Measurements from ENCODE around the gene PRR35. TPM values are rescaled to one million over a fixed set of nuclear protein-coding genes. Genes with fewer than 3 reads are reported as not detected.

The PRR35 gene
- total RNA-seq, 3 donors from 2014 or later: 0.08 to 0.11 (median 0.10) TPM

DNA sequence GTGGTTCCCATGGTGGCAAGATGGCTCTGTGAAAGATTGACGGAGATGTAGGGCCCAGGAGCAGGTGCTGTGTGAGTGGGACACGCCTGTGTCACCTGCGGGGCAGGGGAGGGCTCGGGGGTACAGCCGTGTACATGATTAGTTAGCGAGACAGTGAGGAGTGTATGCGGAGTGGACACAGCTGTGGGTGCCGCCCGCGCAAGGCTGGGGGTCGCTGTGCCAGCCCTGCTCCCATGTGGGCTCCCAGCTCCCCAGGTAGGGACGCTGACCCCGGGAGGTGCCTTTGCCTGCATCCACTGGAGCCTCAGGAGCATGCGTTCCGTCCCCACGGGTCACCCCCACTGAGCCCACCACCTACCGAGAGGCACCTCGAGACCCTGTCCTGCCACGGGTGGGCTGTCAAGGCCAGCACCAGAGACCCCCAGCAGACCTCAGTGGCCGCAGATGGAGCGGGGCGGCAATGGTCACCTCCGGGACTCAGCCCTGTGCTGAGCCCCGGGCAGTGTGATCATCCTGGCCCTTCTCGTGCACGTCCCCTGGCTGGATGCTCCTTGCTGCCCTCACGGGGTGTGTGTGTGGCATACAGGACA is 25.2 kb upstream of the PRR35 start:
- H3K27me3 Mint-ChIP-seq (ENCODE audit: low read depth): no peaks in the 10 kb centered on the region

GRCh38 chr16:535446-536405 is 24.5 kb upstream of the PRR35 start:
- Mint-ChIP-seq H3K36me3 (ENCODE audit: insufficient read depth) (peaks cover 4% of the 10 kb centered on the region), H3K9me3 (no peaks in the 10 kb centered on the region), H3K4me3 (no peak overlapping the region), H3K27me3 (ENCODE audit: low read depth) (no peaks in the 10 kb centered on the region), H3K4me1 (ENCODE audit: low read depth) (peaks cover 2% of the 10 kb centered on the region)
- DNase-seq (no peak), ATAC-seq (peak; percentile 27 to 37)

More for the DNA sequence above, 25.2 kb upstream of the PRR35 start:
- Mint-ChIP-seq H3K36me3 (ENCODE audit: insufficient read depth) (peaks cover 6% of the 10 kb centered on the region), H3K9me3 (no peaks in the 10 kb centered on the region), H3K4me3 (no peak overlapping the region), H3K4me1 (ENCODE audit: low read depth) (peaks cover 8% of the 10 kb centered on the region)
- no peak for DNase-seq
- ATAC-seq: no peak

DNA sequence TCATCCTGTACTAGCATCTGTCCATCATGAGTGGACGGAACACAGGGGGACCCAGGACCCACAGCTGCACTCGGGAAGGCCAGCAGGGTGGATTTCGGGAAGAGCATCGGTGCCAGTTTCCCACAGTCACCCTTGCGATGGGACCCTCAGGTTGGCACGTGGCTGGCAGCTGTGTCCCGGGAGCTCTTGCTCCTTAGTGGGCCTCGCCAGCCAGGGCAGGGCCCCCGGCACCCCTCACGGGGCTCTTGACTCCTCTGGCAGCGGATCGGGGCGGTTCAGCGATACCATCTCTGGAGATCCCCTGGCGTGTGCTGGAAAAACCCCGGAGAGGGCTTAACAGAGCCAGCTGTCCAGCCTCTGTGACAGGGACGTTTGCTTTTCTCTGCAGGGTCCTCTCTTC is 23.4 kb upstream of the PRR35 start:
- DNase-seq (no peak), ATAC-seq (no peak)
- H3K4me1 Mint-ChIP-seq (ENCODE audit: low read depth): peaks cover 2% of the 10 kb centered on the region
- no peaks in the 10 kb centered on the region for H3K9me3 Mint-ChIP-seq
- H3K36me3 Mint-ChIP-seq (ENCODE audit: insufficient read depth): peaks cover 4% of the 10 kb centered on the region
- H3K4me3 Mint-ChIP-seq: no peak overlapping the region
- no peaks in the 10 kb centered on the region for H3K27me3 Mint-ChIP-seq (ENCODE audit: low read depth)

DNA sequence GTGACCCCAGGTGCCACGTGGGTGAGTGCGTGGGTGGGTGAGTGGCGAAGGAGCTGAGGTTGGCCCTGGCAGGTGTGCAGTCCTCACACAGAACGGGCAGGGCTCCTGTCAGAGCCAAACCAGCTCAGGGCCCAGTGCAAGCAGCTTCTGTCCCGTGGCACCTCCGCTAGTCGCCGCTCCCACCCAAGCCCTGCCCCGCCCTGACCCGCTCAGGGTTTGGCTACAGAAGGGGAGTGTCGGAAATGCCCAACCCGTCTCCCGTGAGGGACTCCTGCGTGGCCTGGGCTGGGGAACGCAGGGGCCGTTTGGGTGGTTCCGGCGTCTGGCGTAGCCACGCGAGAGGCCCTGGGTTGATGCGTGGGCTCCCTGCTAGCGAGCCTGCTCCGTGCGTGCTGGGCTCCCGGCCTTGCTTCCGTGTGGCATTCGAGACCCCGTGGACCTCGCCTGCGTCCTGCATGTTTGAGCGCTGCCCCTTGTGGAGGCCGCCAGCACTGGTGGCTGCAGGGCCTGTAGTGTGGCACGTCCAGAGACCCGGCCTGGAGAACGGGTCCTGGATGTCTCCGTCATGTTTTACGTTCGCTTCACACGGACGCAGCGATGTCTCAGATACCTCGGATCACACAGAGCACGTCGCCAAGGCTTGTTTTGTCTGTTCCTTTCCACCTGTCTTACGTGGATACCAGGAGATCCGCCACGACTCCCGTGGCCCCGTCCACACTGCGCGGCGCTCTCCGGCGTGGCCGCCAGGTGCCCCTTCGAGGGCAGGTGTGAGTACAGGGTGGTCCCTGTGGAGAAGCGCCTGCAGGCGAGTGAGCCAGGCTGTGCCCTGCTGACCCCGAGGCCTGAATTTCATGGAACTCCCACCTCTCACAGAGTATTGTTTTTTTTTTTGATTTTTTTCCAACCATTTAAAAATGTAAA is 22.5 kb upstream of the PRR35 start:
- no peaks in the 10 kb centered on the region for H3K27me3 Mint-ChIP-seq (ENCODE audit: low read depth)
- no peak overlapping the region for H3K4me3 Mint-ChIP-seq
- DNase-seq (no peak), ATAC-seq (no peak)
- H3K4me1 Mint-ChIP-seq (ENCODE audit: low read depth): peaks cover 2% of the 10 kb centered on the region
- peaks cover 4% of the 10 kb centered on the region for H3K36me3 Mint-ChIP-seq (ENCODE audit: insufficient read depth)
- H3K9me3 Mint-ChIP-seq: no peaks in the 10 kb centered on the region

GRCh38 chr16:539901-540530 is 20.2 kb upstream of the PRR35 start:
- Mint-ChIP-seq H3K4me1 (ENCODE audit: low read depth) (peaks cover 2% of the 10 kb centered on the region), H3K4me3 (no peak overlapping the region), H3K36me3 (ENCODE audit: insufficient read depth) (peaks cover 4% of the 10 kb centered on the region), H3K9me3 (no peaks in the 10 kb centered on the region), H3K27me3 (ENCODE audit: low read depth) (no peaks in the 10 kb centered on the region)
- no peak for DNase-seq
- no peak for ATAC-seq

GRCh38 chr16:540645-541340 is 19.4 kb upstream of the PRR35 start:
- H3K9me3 Mint-ChIP-seq: no peaks in the 10 kb centered on the region
- no peak overlapping the region for H3K4me3 Mint-ChIP-seq
- H3K36me3 Mint-ChIP-seq (ENCODE audit: insufficient read depth): peaks cover 5% of the 10 kb centered on the region
- DNase-seq (no peak), ATAC-seq (no peak)
- no peaks in the 10 kb centered on the region for H3K27me3 Mint-ChIP-seq (ENCODE audit: low read depth)
- H3K4me1 Mint-ChIP-seq (ENCODE audit: low read depth): peaks cover 2% of the 10 kb centered on the region

DNA sequence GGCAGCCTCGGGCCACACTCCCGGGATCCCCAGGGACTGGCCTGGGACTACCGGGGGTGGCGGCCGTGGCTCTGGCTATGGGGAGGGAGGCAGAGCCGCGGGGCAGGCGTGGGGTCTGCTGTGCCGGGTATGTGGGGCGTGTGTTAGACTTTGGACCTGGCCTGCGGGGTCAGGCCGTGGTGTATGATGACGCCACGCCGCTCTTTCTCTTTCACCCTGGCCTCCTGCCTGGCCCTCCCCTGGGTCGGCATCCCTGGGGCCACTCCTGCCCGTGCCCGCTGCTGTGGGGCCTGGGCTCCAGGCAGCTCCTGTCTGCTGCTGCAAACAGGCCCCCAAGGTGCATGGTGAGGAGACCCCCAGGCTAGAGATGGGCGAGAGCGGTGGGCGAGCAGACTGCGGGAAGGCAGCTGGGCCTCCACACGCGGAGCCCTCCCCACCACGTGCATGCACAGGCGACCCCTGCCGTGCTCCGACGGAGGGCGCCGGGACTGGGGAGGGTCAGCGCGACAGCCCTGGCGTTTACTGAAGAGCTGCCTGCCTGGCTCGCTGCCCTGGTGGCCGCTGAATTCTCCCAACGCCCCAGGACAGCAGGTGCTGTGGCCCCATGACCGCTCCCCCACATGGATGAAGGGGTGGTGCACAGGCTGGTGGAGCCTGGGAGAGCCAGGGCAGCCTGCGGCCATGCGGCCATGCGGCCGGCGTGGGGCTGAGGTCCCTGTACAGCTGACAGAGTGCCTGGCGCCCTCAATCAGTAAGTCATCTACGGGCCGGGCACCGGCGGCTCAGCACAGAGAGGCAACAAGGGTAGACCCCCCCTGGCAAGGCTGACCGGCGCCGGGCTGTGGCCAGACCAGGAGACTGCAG is 16.7 kb upstream of the PRR35 start:
- H3K4me1 Mint-ChIP-seq (ENCODE audit: low read depth): peaks cover 2% of the 10 kb centered on the region
- DNase-seq (no peak), ATAC-seq (no peak)
- H3K36me3 Mint-ChIP-seq (ENCODE audit: insufficient read depth): peaks cover 5% of the 10 kb centered on the region
- no peaks in the 10 kb centered on the region for H3K9me3 Mint-ChIP-seq
- H3K4me3 Mint-ChIP-seq: no peak overlapping the region
- no peaks in the 10 kb centered on the region for H3K27me3 Mint-ChIP-seq (ENCODE audit: low read depth)

- peaks cover 1% of the 10 kb centered on the region for H3K36me3 Mint-ChIP-seq (ENCODE audit: insufficient read depth)
Observed at GRCh38 chr16:544517-544916, 15.7 kb upstream of the PRR35 start.

DNA sequence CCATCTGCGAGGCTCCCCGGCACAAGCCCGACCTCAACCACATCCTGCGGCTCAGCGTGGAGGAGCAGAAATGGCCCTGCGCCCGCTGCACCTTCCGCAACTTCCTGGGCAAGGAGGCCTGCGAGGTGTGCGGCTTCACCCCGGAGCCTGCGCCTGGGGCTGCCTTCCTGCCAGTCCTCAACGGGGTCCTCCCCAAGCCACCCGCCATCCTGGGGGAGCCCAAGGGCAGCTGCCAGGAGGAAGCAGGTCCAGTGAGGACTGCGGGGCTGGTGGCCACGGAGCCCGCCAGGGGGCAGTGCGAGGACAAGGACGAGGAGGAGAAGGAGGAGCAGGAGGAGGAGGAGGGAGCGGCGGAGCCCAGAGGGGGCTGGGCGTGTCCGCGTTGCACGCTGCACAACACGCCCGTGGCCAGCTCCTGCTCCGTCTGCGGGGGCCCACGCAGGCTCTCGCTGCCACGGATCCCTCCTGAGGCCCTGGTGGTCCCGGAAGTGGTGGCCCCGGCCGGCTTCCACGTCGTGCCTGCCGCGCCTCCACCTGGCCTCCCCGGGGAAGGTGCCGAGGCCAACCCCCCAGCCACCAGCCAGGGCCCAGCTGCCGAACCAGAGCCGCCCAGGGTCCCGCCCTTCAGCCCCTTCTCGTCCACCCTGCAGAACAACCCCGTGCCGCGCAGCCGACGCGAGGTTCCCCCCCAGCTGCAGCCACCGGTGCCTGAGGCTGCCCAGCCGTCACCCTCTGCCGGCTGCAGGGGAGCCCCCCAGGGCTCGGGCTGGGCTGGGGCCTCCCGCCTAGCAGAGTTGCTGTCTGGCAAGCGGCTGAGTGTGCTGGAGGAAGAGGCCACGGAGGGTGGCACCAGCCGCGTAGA is 13.1 kb upstream of the PRR35 start:
- ATAC-seq (peak; percentile 58 to 68), DNase-seq (peak; percentile 48)
- peaks cover 1% of the 10 kb centered on the region for H3K36me3 Mint-ChIP-seq (ENCODE audit: insufficient read depth)
- no peaks in the 10 kb centered on the region for H3K27me3 Mint-ChIP-seq (ENCODE audit: low read depth)
- H3K4me3 Mint-ChIP-seq: no peak overlapping the region
- H3K9me3 Mint-ChIP-seq: no peaks in the 10 kb centered on the region
- H3K4me1 Mint-ChIP-seq (ENCODE audit: low read depth): no peaks in the 10 kb centered on the region

More at GRCh38 chr16:544517-544916, 15.7 kb upstream of the PRR35 start:
- no peak overlapping the region for H3K4me3 Mint-ChIP-seq
- H3K4me1 Mint-ChIP-seq (ENCODE audit: low read depth): no peaks in the 10 kb centered on the region
- ATAC-seq (no peak), DNase-seq (no peak)
- H3K9me3 Mint-ChIP-seq: no peaks in the 10 kb centered on the region
- no peaks in the 10 kb centered on the region for H3K27me3 Mint-ChIP-seq (ENCODE audit: low read depth)

GRCh38 chr16:548586-548985 is 11.6 kb upstream of the PRR35 start:
- no peaks in the 10 kb centered on the region for H3K9me3 Mint-ChIP-seq
- DNase-seq (no peak), ATAC-seq (no peak)
- no peak overlapping the region for H3K4me3 Mint-ChIP-seq
- H3K36me3 Mint-ChIP-seq (ENCODE audit: insufficient read depth): peaks cover 1% of the 10 kb centered on the region
- H3K27me3 Mint-ChIP-seq (ENCODE audit: low read depth): no peaks in the 10 kb centered on the region
- no peaks in the 10 kb centered on the region for H3K4me1 Mint-ChIP-seq (ENCODE audit: low read depth)

- Mint-ChIP-seq H3K9me3 (no peaks in the 10 kb centered on the region), H3K4me1 (ENCODE audit: low read depth) (no peaks in the 10 kb centered on the region)
- no peak for ATAC-seq
Observed at GRCh38 chr16:549544-550263, 10.5 kb upstream of the PRR35 start.

More at GRCh38 chr16:549544-550263, 10.5 kb upstream of the PRR35 start:
- DNase-seq: no peak
- H3K36me3 Mint-ChIP-seq (ENCODE audit: insufficient read depth): peaks cover 1% of the 10 kb centered on the region
- H3K27me3 Mint-ChIP-seq (ENCODE audit: low read depth): no peaks in the 10 kb centered on the region
- H3K4me3 Mint-ChIP-seq: no peak overlapping the region

Data from activated T-cell treated with anti-CD3 and anti-CD28 coated beads, Interleukin-2, amount 50 U/mL, for 4 hours (primary cell).